HCT116 (cell line): Measurements from ENCODE around the gene RPTOR. TPM values are rescaled to one million over a fixed set of nuclear protein-coding genes. Genes with fewer than 3 reads are reported as not detected.

Experiments
- ATAC-seq: fragments of 200-7000 bp; cut with Tn5 transposase; 2 replicates; pipeline ENCODE4 v1.9.1; 2020; ENCODE audit warnings: mild to moderate bottlenecking, moderate library complexity
- BruUV-seq: library from RNA; stranded (reverse); fragments of 400-500 nt; replicated peaks from 2 replicates; lab custom pipeline; 2021; lab: Mats Ljungman, UMichigan
- CTCF ChIA-PET: fragments of 300-600 bp; sonication (Branson Sonifier 250); formaldehyde crosslinking; loops from one replicate; lab custom pipeline; 2021; ENCODE audit warnings: antibody characterized with exemption; lab: Charles Lee
- POLR2A ChIA-PET: fragments of 300-600, 350-600 bp; sonication (Branson Sonifier 250); formaldehyde crosslinking; loops from one replicate; lab custom pipeline; 2021; ENCODE audit warnings: antibody characterized with exemption; lab: Charles Lee
- RAD21 ChIA-PET, 2 experiments: fragments of 300-600 bp; sonication (Branson Sonifier 250); formaldehyde crosslinking; loops; one replicate each; lab custom pipeline; 2023; ENCODE audit warnings: low total read pairs in 2 of 2; ENCODE audit not compliant: uncharacterized antibody in 2 of 2, unreplicated experiment in 2 of 2, low non-redundant PET in 1 of 2; lab: Charles Lee
- DNase-seq: peaks from one replicate; pipeline ENCODE4 v3.0.0-alpha.2; 2010; ENCODE audit warnings: low read depth, low spot score
- H2AFZ ChIP-seq: fragments of 200-600 bp; shearing (Covaris generic), sonication (generic); 2 replicates; pipeline ENCODE4 v1.6.1; 2017; ENCODE audit warnings: low read depth, mixed run types, mixed read lengths, antibody characterized with exemption, low read length; ENCODE audit not compliant: poor library complexity, severe bottlenecking
- H3K27ac ChIP-seq: 2 replicates; pipeline ENCODE4 v1.5.1; 2012; ENCODE audit warnings: low read depth, low read length
- H3K27me3 ChIP-seq: fragments of 200-600 bp; sonication (generic); 2 replicates; pipeline ENCODE4 v1.6.1; 2016; ENCODE audit warnings: mixed run types, low read length, mixed read lengths; ENCODE audit not compliant: insufficient read depth
- H3K36me3 ChIP-seq, 2 experiments: fragments of 200-500 bp in 1 of 2; fragments of 200-600 bp in 1 of 2; sonication (Bioruptor generic) in 1 of 2; sonication (generic) in 1 of 2; 2 replicates each; pipeline versions ENCODE4 v1.5.1 to v1.6.1; 2014 to 2016; ENCODE audit warnings: low read length in 2 of 2, inconsistent platforms in 1 of 2, mixed read lengths in 1 of 2, mixed run types in 1 of 2; ENCODE audit not compliant: insufficient read depth in 2 of 2, control insufficient read depth in 1 of 2
- H3K4me1 ChIP-seq, 2 experiments: fragments of 200-600 bp in 1 of 2; sonication (generic) in 1 of 2; 2 replicates each; pipeline versions ENCODE4 v1.5.1 to v1.6.1; 2012 to 2017; ENCODE audit warnings: low read length in 2 of 2, inconsistent platforms in 1 of 2, mild to moderate bottlenecking in 1 of 2, mixed read lengths in 1 of 2, mixed run types in 1 of 2, moderate library complexity in 1 of 2; ENCODE audit not compliant: insufficient read depth in 2 of 2, control insufficient read depth in 1 of 2
- H3K4me2 ChIP-seq: fragments of 200-600 bp; sonication (generic); 2 replicates; pipeline ENCODE4 v1.6.1; 2017; ENCODE audit warnings: mixed run types, low read length, mixed read lengths
- H3K4me3 ChIP-seq, 2 experiments: fragments of 200-600 bp in 1 of 2; sonication (generic) in 1 of 2; replicated peaks in 1 of 2; 2 replicates each; pipeline ENCODE4 v1.5.1; 2011 to 2016; ENCODE audit warnings: low read length in 2 of 2, control low read depth in 1 of 2, low read depth in 1 of 2, mild to moderate bottlenecking in 1 of 2, mixed read lengths in 1 of 2, mixed run types in 1 of 2
- H3K79me2 ChIP-seq: fragments of 200-600 bp; sonication (generic); 2 replicates; pipeline ENCODE4 v1.6.1; 2017; ENCODE audit warnings: mild to moderate bottlenecking, mixed run types, low read length, moderate library complexity, mixed read lengths; ENCODE audit not compliant: insufficient read depth
- H3K9ac ChIP-seq: fragments of 200-600 bp; sonication (generic); 2 replicates; pipeline ENCODE4 v1.6.1; 2016; ENCODE audit warnings: low read length, mixed read lengths
- H3K9me2 ChIP-seq: fragments of 200-600 bp; sonication (generic), shearing (Covaris generic); 2 replicates; pipeline ENCODE4 v1.6.1; 2017; ENCODE audit warnings: mixed run types, mild to moderate bottlenecking, moderate library complexity; ENCODE audit not compliant: insufficient read depth
- H3K9me3 ChIP-seq, 2 experiments: fragments of 200-500 bp in 1 of 2; fragments of 200-600 bp in 1 of 2; sonication (Bioruptor generic) in 1 of 2; sonication (generic) in 1 of 2; 2 replicates each; pipeline ENCODE4 v1.6.1; 2014 to 2017; ENCODE audit warnings: low read length in 2 of 2, mixed read lengths in 2 of 2, inconsistent platforms in 1 of 2, low read depth in 1 of 2, mild to moderate bottlenecking in 1 of 2, mixed run types in 1 of 2, moderate library complexity in 1 of 2; ENCODE audit not compliant: control insufficient read depth in 1 of 2, insufficient read depth in 1 of 2
- H4K20me1 ChIP-seq: fragments of 200-600 bp; sonication (generic), shearing (Covaris generic); 2 replicates; pipeline ENCODE4 v1.6.1; 2017; ENCODE audit warnings: mixed run types, mild to moderate bottlenecking, moderate library complexity; ENCODE audit not compliant: insufficient read depth
- ATF3 ChIP-seq: IDR thresholded peaks from 2 replicates; pipeline ENCODE4 v1.6.1; 2012
- CEBPB ChIP-seq: IDR thresholded peaks from 2 replicates; pipeline ENCODE4 v1.6.1; 2012; ENCODE audit warnings: low read depth
- CTCF ChIP-seq, 3 experiments: fragments of 200-600 bp in 1 of 3; sonication (generic) in 1 of 3; IDR thresholded peaks in 2 of 3; conservative IDR thresholded peaks in 1 of 3; 2 replicates each; pipeline ENCODE4 v1.5.1; 2012 to 2017; ENCODE audit warnings: low read depth in 2 of 3, low read length in 2 of 3, antibody characterized with exemption in 1 of 3, borderline replicate concordance in 1 of 3, control low read depth in 1 of 3, mild to moderate bottlenecking in 1 of 3, mixed read lengths in 1 of 3, mixed run types in 1 of 3, moderate library complexity in 1 of 3; ENCODE audit not compliant: insufficient read depth in 1 of 3
- EGR1 ChIP-seq: IDR thresholded peaks from 2 replicates; pipeline ENCODE4 v1.6.1; 2012; ENCODE audit warnings: low read depth
- ELF1 ChIP-seq: IDR thresholded peaks from 2 replicates; pipeline ENCODE4 v1.6.1; 2012; ENCODE audit warnings: low read depth, borderline replicate concordance
- EZH2phosphoT487 ChIP-seq: fragments of 200-600 bp; IDR thresholded peaks from 2 replicates; pipeline ENCODE4 v1.6.1; 2018; ENCODE audit warnings: antibody characterized with exemption, borderline replicate concordance
- MAX ChIP-seq: IDR thresholded peaks from 2 replicates; pipeline ENCODE4 v1.6.1; 2012
- POLR2A ChIP-seq: IDR thresholded peaks from 2 replicates; pipeline ENCODE4 v1.7.0; 2011; ENCODE audit warnings: borderline replicate concordance; ENCODE audit not compliant: insufficient read depth, insufficient read length; ENCODE audit errors: extremely low read depth
- SIN3A ChIP-seq: IDR thresholded peaks from 2 replicates; pipeline ENCODE4 v1.6.1; 2012; ENCODE audit warnings: low read depth
- TCF7L2 ChIP-seq: IDR thresholded peaks from 2 replicates; pipeline ENCODE4 v1.7.0; 2011; ENCODE audit warnings: borderline replicate concordance, inconsistent platforms; ENCODE audit not compliant: insufficient read depth, insufficient read length; ENCODE audit errors: extremely low read depth
- YY1 ChIP-seq: IDR thresholded peaks from 2 replicates; pipeline ENCODE4 v1.6.1; 2011; ENCODE audit warnings: low read length, low read depth, moderate library complexity, mild to moderate bottlenecking; ENCODE audit not compliant: insufficient replicate concordance; ENCODE audit errors: extremely low read depth
- ZBTB33 ChIP-seq: IDR thresholded peaks from 2 replicates; pipeline ENCODE4 v1.6.1; 2011; ENCODE audit warnings: mild to moderate bottlenecking, low read length, moderate library complexity; ENCODE audit not compliant: insufficient replicate concordance; ENCODE audit errors: extremely low read depth
- ZNF274 ChIP-seq: fragments of 200-500 bp; sonication (Bioruptor generic); IDR thresholded peaks from 2 replicates; pipeline ENCODE4 v1.6.1; 2014; ENCODE audit warnings: mild to moderate bottlenecking, low read depth, low read length, inconsistent platforms
- intact Hi-C: fragments of 100-400 bp; cut with micrococcal nuclease; formaldehyde crosslinking; loops from 2 replicates; pipeline ENCODE4 v1.10.0; 2022
- total RNA-seq: library from RNA; stranded (reverse); gene quantifications from one replicate; pipeline ENCODE4 v1.2.1, GENCODE V29; 2021; ENCODE audit not compliant: unreplicated experiment

The RPTOR gene
- total RNA-seq, 1 experiment from 2014 or later = 69.5 TPM

- H2AFZ ChIP-seq = no peak overlapping the region
- H3K4me2 ChIP-seq = no peak overlapping the region
- RAD21 ChIA-PET = no interaction called here
- H3K79me2 ChIP-seq = no peaks in the 10 kb centered on the region
- BruUV-seq = no TSS peak
- H3K27ac ChIP-seq = no peak overlapping the region
- POLR2A ChIA-PET = interaction anchor here (1.4 to 1.9 kb wide), 2 partner anchors 13 to 22 kb away, joined by 7 to 8 read pairs; no protein-coding TSS in a partner anchor
- no peaks in the 10 kb centered on the region for H4K20me1 ChIP-seq
- no peak for TF ChIP-seq POLR2A
- TF ChIP-seq EGR1 = no peak
- intact Hi-C loops = no loop called here
- no peak overlapping the region for H3K9ac ChIP-seq
- no peaks in the 10 kb centered on the region for H3K9me2 ChIP-seq
- CTCF ChIA-PET = interaction anchor here (1.3 to 1.5 kb wide), 2 partner anchors 30 to 185 kb away, joined by 3 read pairs; no protein-coding TSS in a partner anchor
- no peak for ATAC-seq
- H3K4me1 ChIP-seq = peaks cover 13 to 35% of the 10 kb centered on the region in 2 experiments
- H3K36me3 ChIP-seq = no peaks in the 10 kb centered on the region
- no peaks in the 10 kb centered on the region for H3K9me3 ChIP-seq
- DNase-seq = no peak
- H3K4me3 ChIP-seq = no peak overlapping the region
- no peaks in the 10 kb centered on the region for H3K27me3 ChIP-seq
These were observed 289.6 kb downstream of the RPTOR start for GRCh38 chr17:80833952-80834892.

GRCh38 chr17:80834893-80835275 is 290.2 kb downstream of the RPTOR start:
- no peak overlapping the region for H3K4me2 ChIP-seq
- no peak overlapping the region for H2AFZ ChIP-seq
- H3K9me2 ChIP-seq = no peaks in the 10 kb centered on the region
- no peak overlapping the region for H3K4me3 ChIP-seq
- ChIA-PET CTCF (no interaction called here), POLR2A (no interaction called here), RAD21 (no interaction called here)
- H3K27me3 ChIP-seq = no peaks in the 10 kb centered on the region
- H3K9me3 ChIP-seq = no peaks in the 10 kb centered on the region
- no peak overlapping the region for H3K9ac ChIP-seq
- H4K20me1 ChIP-seq = no peaks in the 10 kb centered on the region
- H3K27ac ChIP-seq = no peak overlapping the region
- no peaks in the 10 kb centered on the region for H3K79me2 ChIP-seq
- H3K4me1 ChIP-seq = peaks cover 13 to 31% of the 10 kb centered on the region in 2 experiments
- ATAC-seq (no peak), DNase-seq (no peak)
- no TSS peak for BruUV-seq
- no peaks in the 10 kb centered on the region for H3K36me3 ChIP-seq
- intact Hi-C loops = no loop called here
- TF ChIP-seq MAX = no peak
- no peak for TF ChIP-seq SIN3A
- TF ChIP-seq TCF7L2 = no peak
- TF ChIP-seq CTCF (IDR thresholded peaks at IDR 0.05 in 2 of 3, conservative IDR thresholded peaks at IDR 0.05 in 1 of 3; ENCODE audit: borderline replicate concordance in 1 of 3, insufficient read depth in 1 of 3, low read depth in 2 of 3, low read length in 2 of 3) = no peak
- TF ChIP-seq ZNF274 = no peak
- TF ChIP-seq ZBTB33 = no peak
- TF ChIP-seq POLR2A = no peak
- TF ChIP-seq EZH2phosphoT487 = no peak
- no peak for TF ChIP-seq EGR1
- TF ChIP-seq ATF3 = no peak
- TF ChIP-seq YY1 = no peak
- no peak for TF ChIP-seq ELF1
- no peak for TF ChIP-seq CEBPB
